ENCODE results near the gene KLHL20. TPM values are rescaled to one million over a fixed set of nuclear protein-coding genes. Genes with fewer than 3 reads are reported as not detected.
"Not testable (repeated sequence)": the region's sequence is repeated elsewhere in the genome, so short reads cannot be mapped to it uniquely, and the experiment has no call there.

The KLHL20 gene
- total and polyA plus RNA-seq, 2 donors (not counting 3 experiments of a cell fraction or from before 2014, with no cell fraction given): 14.0 to 26.9 TPM

GRCh38 chr1:173669491-173669941 lies 45.3 kb upstream of the KLHL20 start, which contains the start of gene ANKRD45:
ANKRD45 (minus strand) TSS chr1:173669851; CDS start chr1:173659418, 10,433 bp downstream.
- no peaks in the 10 kb centered on the region for H3K9me3 ChIP-seq (replicated peaks; ENCODE audit: control insufficient read depth, insufficient read depth, low read length)
- no peaks in the 10 kb centered on the region for H3K4me1 ChIP-seq (ENCODE audit: control insufficient read depth, extremely low read depth, insufficient read depth, low read length)
- no peak within 1 kb of the TSS for H3K27ac ChIP-seq (ENCODE audit: insufficient read depth, low read depth, low read length)
- peak within 1 kb of the TSS; percentile 50 for H3K4me2 ChIP-seq (ENCODE audit: insufficient read depth, low read length)
- no TSS peak for BruUV-seq (replicated peaks)
- peak; percentile 57 for DNase-seq (ENCODE audit: low read depth, low spot score)
- peak in 1 of 2 donors; percentile 16 for TF ChIP-seq CTCF (IDR thresholded peaks at IDR 0.05; ENCODE audit: extremely low read depth in 1 of 2, insufficient read depth in 1 of 2, low read depth in 1 of 2, low read length in 2 of 2)
- no peak for TF ChIP-seq POLR2AphosphoS5 (IDR thresholded peaks at IDR 0.05; ENCODE audit: insufficient read depth, low read depth, low read length)
- TF ChIP-seq EZH2 (IDR thresholded peaks at IDR 0.05; ENCODE audit: borderline replicate concordance, low read depth, low read length, severe bottlenecking): peak; percentile 34
- POLR2A ChIA-PET: no interaction called here
- dilution Hi-C loops (cut with MboI; ENCODE audit: extremely low pct_ligation_motif_present, low sequenced_read_pairs) (no loop called here), intact Hi-C loops (cut with micrococcal nuclease) (loop anchor here (2.0 kb wide), 1 partner anchor 45 kb away; the partner anchor contains the start of gene KLHL20)
- peak within 1 kb of the TSS; percentile 4 to 43 (median 41) for H3K4me3 ChIP-seq (replicated peaks in 1 of 3; ENCODE audit: insufficient read depth in 1 of 3, low read depth in 1 of 3, low read length in 3 of 3)
- peak; percentile 46 for FAIRE-seq
- H4K20me1 ChIP-seq (replicated peaks; ENCODE audit: control insufficient read depth, extremely low read depth, insufficient read depth, low read length): no peaks in the 10 kb centered on the region
- no peaks in the 10 kb centered on the region for H3K36me3 ChIP-seq (ENCODE audit: control insufficient read depth in 2 of 2, extremely low read depth in 1 of 2, insufficient read depth in 2 of 2, low read length in 2 of 2)
- H2AFZ ChIP-seq (ENCODE audit: low read depth, low read length): peak within 1 kb of the TSS; percentile 59
- peak within 1 kb of the TSS; percentile 47 for H3K9ac ChIP-seq (replicated peaks; ENCODE audit: extremely low read depth, insufficient read depth, low read length)
- H3K79me2 ChIP-seq (ENCODE audit: control insufficient read depth, insufficient read depth, low read length): no peaks in the 10 kb centered on the region
- no peaks in the 10 kb centered on the region for H3K9me1 ChIP-seq (replicated peaks; ENCODE audit: control insufficient read depth, extremely low read depth, insufficient read depth, low read length)
- CTCF ChIA-PET: interaction anchor here (0.8 to 1.0 kb wide), 2 partner anchors 13 to 21 kb away, joined by 3 read pairs; no protein-coding TSS in a partner anchor
- H3K27me3 ChIP-seq (ENCODE audit: control insufficient read depth in 2 of 2, insufficient read depth in 2 of 2, low read length in 2 of 2): peaks cover 0 to 5% of the 10 kb centered on the region in 2 experiments

DNA sequence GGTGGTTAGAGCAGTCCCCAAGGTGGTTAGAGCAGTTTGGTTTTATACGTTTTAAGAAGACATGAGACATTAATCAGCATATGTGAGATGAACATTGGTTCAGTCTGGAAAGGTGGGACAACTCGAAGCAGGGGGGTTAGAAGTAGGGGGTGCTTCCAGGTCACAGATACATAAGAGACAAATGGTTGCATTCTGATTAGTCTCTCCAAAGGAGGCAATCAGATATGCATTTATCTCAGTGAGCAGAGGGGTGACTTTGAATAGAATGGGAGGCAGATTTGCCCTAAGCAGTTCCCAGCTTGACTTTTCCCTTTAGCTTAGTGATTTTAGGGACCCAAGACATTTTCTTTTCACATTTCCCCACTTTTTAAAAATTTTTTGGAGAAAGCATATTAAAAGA lies 40.3 kb upstream of the KLHL20 start:
- CTCF ChIA-PET: interaction anchor here (0.9 kb wide), 1 partner anchor 27 kb away, joined by 4 read pairs; no protein-coding TSS in a partner anchor
- H3K36me3 ChIP-seq (ENCODE audit: control insufficient read depth in 2 of 2, extremely low read depth in 1 of 2, insufficient read depth in 2 of 2, low read length in 2 of 2); BruUV-seq (replicated peaks); H3K4me3 ChIP-seq (replicated peaks in 1 of 3; ENCODE audit: insufficient read depth in 1 of 3, low read depth in 1 of 3, low read length in 3 of 3); H3K9me1 ChIP-seq (replicated peaks; ENCODE audit: control insufficient read depth, extremely low read depth, insufficient read depth, low read length); FAIRE-seq; dilution Hi-C loops (cut with MboI; ENCODE audit: extremely low pct_ligation_motif_present, low sequenced_read_pairs); H3K4me1 ChIP-seq (ENCODE audit: control insufficient read depth, extremely low read depth, insufficient read depth, low read length); H4K20me1 ChIP-seq (replicated peaks; ENCODE audit: control insufficient read depth, extremely low read depth, insufficient read depth, low read length); H3K9me3 ChIP-seq (replicated peaks; ENCODE audit: control insufficient read depth, insufficient read depth, low read length); H3K27me3 ChIP-seq (ENCODE audit: control insufficient read depth in 2 of 2, insufficient read depth in 2 of 2, low read length in 2 of 2); H3K9ac ChIP-seq (replicated peaks; ENCODE audit: extremely low read depth, insufficient read depth, low read length); H3K4me2 ChIP-seq (ENCODE audit: insufficient read depth, low read length); H3K79me2 ChIP-seq (ENCODE audit: control insufficient read depth, insufficient read depth, low read length); H3K27ac ChIP-seq (ENCODE audit: insufficient read depth, low read depth, low read length); intact Hi-C loops (cut with micrococcal nuclease); H2AFZ ChIP-seq (ENCODE audit: low read depth, low read length); POLR2A ChIA-PET; DNase-seq (ENCODE audit: low read depth, low spot score): not testable (repeated sequence)

DNA sequence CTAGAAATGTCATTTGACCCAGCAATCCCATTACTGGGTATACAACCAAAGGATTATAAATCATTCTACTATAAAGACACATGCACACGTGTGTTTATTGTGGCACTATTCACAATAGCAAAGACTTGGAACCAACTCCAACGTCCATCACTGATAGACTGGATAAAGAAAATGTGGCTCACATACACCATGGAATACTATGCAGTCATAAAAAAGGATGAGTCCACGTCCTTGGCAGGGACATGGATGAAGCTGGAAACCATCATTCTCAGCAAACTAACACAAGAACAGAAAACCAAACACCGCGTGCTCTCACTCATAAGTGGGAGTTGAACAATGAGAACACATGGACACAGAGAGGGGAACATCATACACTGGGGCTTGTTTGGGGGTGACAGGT lies 34.6 kb upstream of the KLHL20 start:
- FAIRE-seq; DNase-seq (ENCODE audit: low read depth, low spot score); dilution Hi-C loops (cut with MboI; ENCODE audit: extremely low pct_ligation_motif_present, low sequenced_read_pairs); POLR2A ChIA-PET; H3K79me2 ChIP-seq (ENCODE audit: control insufficient read depth, insufficient read depth, low read length); H4K20me1 ChIP-seq (replicated peaks; ENCODE audit: control insufficient read depth, extremely low read depth, insufficient read depth, low read length); H3K4me1 ChIP-seq (ENCODE audit: control insufficient read depth, extremely low read depth, insufficient read depth, low read length); H2AFZ ChIP-seq (ENCODE audit: low read depth, low read length); H3K9me3 ChIP-seq (replicated peaks; ENCODE audit: control insufficient read depth, insufficient read depth, low read length); BruUV-seq (replicated peaks); H3K27me3 ChIP-seq (ENCODE audit: control insufficient read depth in 2 of 2, insufficient read depth in 2 of 2, low read length in 2 of 2); CTCF ChIA-PET; H3K4me2 ChIP-seq (ENCODE audit: insufficient read depth, low read length); H3K9ac ChIP-seq (replicated peaks; ENCODE audit: extremely low read depth, insufficient read depth, low read length); H3K27ac ChIP-seq (ENCODE audit: insufficient read depth, low read depth, low read length); H3K9me1 ChIP-seq (replicated peaks; ENCODE audit: control insufficient read depth, extremely low read depth, insufficient read depth, low read length); H3K36me3 ChIP-seq (ENCODE audit: control insufficient read depth in 2 of 2, extremely low read depth in 1 of 2, insufficient read depth in 2 of 2, low read length in 2 of 2); intact Hi-C loops (cut with micrococcal nuclease); H3K4me3 ChIP-seq (replicated peaks in 1 of 3; ENCODE audit: insufficient read depth in 1 of 3, low read depth in 1 of 3, low read length in 3 of 3): not testable (repeated sequence)

All from endothelial cell of umbilical vein (primary cell).